ENCODE data around the gene PAM16.
A peak's percentile ranks its signal among the peaks of the same experiment; 100 is the strongest.

The PAM16 gene

DNA sequence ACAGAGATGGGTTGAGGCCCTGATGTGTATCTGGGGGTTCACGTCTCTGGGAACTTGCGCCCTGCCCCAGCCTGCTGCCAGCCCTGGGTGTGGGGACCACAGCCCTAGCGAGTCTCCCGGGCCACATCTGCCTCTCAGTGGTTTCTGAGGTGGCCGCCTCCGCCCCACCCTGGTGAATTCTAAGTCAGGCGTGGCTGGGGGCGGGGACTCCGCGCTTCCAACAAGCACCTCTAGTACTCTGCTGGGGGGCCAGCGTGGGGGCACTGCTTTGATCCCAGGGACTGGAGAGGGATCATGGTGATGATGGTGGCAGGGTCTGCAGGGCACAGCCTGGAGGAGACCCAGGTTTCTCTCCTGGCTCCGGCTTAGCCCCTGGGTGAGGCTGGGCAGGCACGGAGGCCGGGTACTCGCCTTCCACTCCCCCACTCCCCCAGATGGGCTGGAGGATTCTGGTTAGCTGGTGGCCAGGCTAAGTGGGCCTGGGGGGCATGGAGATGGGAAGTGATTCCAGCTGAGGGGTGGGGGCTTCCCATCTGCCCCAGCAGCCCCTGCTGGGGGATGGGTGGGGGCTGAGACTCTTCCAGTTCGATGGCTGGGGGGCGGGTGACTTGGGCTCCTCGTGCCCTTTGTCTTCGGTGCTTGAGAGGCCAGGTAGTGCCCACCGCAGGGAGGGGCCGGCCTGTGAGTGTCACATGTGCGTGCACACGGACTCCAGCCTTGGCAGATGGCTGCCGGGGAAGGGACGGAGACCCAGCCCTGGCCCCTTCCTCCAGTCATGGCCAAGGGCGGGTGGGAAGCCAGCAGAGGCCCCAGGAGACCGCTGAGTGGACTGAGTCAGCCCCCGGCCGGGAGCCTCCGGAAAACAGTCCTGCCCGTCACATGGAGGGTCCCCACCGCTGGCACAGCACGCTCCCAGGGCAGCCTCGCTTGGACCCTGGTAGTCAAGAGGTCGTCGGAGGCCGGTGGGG lies 31.4 kb downstream of the PAM16 start:
- H3K27me3 ChIP-seq: no peaks in the 10 kb centered on the region
- peaks cover 0 to 85% (median 81%) of the 10 kb centered on the region in 4 donors for H3K4me1 ChIP-seq
- intact Hi-C loops (cut with DNase I; ENCODE audit: low total_unique reads): loop anchor here (10.0 kb wide), 1 partner anchor 115 kb away; no protein-coding TSS in a partner anchor
- peak; percentile 63 to 85 for DNase-seq
- H3K27ac ChIP-seq: peak overlapping the region; percentile 93 to 99
- TF ChIP-seq, protein P1, sequence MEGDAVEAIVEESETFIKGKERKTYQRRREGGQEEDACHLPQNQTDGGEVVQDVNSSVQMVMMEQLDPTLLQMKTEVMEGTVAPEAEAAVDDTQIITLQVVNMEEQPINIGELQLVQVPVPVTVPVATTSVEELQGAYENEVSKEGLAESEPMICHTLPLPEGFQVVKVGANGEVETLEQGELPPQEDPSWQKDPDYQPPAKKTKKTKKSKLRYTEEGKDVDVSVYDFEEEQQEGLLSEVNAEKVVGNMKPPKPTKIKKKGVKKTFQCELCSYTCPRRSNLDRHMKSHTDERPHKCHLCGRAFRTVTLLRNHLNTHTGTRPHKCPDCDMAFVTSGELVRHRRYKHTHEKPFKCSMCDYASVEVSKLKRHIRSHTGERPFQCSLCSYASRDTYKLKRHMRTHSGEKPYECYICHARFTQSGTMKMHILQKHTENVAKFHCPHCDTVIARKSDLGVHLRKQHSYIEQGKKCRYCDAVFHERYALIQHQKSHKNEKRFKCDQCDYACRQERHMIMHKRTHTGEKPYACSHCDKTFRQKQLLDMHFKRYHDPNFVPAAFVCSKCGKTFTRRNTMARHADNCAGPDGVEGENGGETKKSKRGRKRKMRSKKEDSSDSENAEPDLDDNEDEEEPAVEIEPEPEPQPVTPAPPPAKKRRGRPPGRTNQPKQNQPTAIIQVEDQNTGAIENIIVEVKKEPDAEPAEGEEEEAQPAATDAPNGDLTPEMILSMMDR (IDR thresholded peaks at IDR 0.05): no peak
- no peaks in the 10 kb centered on the region for H3K36me3 ChIP-seq
- no peaks in the 10 kb centered on the region for H3K9me3 ChIP-seq
- H3K4me3 ChIP-seq: peak overlapping the region; percentile 28 to 38

DNA sequence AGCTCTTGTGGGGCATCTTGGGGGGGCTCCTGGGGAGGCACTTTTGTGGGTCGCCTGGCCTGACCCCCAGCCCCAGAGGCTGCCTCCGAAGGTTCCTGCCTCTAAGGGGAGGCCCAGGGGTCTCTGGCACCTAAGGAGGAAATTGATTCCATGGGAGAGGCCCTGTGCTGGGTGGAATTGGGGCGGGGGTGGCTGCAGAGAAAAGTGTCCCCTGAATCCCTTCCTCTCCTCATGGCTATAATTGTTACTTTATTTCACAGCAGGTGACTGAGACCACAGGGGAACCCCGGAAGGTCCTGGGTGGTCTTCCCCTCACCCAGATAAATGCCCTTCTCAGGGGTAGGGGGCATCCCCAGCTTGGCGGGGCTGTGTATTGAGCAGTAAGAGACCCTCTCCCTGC lies 32.2 kb downstream of the PAM16 start:
- Histone ChIP-seq H3K4me1 (peaks cover 0 to 83% (median 74%) of the 10 kb centered on the region in 4 donors), H3K36me3 (no peaks in the 10 kb centered on the region), H3K27ac (peak overlapping the region; percentile 93 to 99), H3K27me3 (no peaks in the 10 kb centered on the region), H3K4me3 (peak overlapping the region; percentile 7 to 10), H3K9me3 (no peaks in the 10 kb centered on the region)
- DNase-seq: no peak
- TF ChIP-seq, protein P1 (IDR thresholded peaks at IDR 0.05): no peak
- intact Hi-C loops (cut with DNase I; ENCODE audit: low total_unique reads): no loop called here

DNA sequence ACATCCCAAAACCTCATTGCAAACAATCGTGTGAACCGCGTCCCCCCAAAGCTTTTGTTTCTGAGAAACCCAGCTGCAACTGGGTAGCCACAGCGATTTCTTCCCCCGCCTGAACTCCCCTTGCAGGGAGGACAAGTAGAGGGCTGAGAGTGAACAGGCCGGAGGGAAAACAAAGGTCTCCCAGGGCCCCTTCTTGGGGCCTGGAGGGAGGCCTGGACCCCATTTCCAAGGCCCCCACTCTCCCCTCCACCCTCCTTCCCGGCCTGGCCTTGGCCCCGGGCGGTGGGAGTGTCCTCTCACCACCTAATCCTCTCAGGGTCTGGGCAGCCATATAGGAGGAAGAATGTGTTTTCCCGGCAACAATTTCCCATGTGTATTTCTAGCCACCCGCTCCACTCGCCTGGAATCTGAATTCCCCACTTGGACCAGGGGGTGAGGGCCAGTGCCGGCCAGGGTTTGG lies 32.6 kb downstream of the PAM16 start:
- H3K4me3 ChIP-seq: peak overlapping the region; percentile 10 to 87
- peak in 1 of 2 donors; percentile 65 for DNase-seq

DNA sequence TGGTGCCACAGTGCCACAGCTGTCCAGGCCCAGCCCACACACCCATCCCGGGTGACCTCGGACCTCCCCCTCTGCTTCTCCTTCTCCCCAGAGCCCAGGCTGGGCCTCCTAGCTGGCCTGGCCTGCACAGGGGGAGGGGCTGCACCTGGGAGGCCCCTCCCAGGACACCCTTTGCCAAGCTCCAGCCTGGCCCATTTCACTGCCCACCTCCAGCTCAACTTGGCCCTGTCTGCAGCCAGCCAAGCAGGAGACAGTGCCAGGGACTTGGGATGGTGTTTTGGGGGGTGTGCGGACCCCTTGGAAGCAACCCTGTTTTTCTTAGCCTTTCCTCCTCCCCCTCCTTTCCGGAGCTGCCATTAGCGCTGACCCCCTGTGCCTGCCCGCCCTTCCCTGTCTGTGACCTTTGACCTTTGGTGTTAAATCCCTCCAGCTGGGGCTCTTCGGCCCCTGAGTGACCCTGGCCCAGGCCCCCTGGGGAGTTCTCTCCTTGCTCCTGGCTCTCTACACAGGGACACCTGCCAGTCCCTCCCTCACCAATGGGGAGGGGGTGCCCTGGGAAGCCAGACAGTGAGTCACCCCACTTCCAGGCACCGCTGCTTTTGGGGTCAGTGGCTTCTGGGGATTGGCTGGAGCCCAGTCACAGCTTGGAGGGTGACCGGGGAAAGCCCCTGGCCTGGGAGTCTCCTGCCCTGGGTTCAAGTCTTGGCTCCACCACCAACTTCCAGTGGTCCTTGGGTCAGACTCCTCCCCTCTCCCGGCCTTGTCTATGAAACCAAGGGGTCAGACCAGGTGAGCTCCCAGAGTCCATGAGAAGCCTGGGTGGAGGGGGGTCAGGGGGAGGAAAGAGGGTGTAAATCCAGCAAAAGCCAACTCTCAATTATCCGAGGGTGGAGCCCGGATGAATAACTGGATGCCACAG lies 33.3 kb downstream of the PAM16 start:
- TF ChIP-seq, protein P1 (IDR thresholded peaks at IDR 0.05): no peak
- intact Hi-C loops (cut with DNase I; ENCODE audit: low total_unique reads): no loop called here
- no peaks in the 10 kb centered on the region for H3K36me3 ChIP-seq
- H3K27ac ChIP-seq: peak overlapping the region; percentile 93 to 99
- peaks cover 0 to 74% (median 64%) of the 10 kb centered on the region in 4 donors for H3K4me1 ChIP-seq
- peak in 1 of 2 donors; percentile 82 for DNase-seq
- H3K4me3 ChIP-seq: peak overlapping the region; percentile 82 to 87
- no peaks in the 10 kb centered on the region for H3K27me3 ChIP-seq
- no peaks in the 10 kb centered on the region for H3K9me3 ChIP-seq

More for the DNA sequence above, 32.6 kb downstream of the PAM16 start:
- Histone ChIP-seq H3K27me3 (no peaks in the 10 kb centered on the region), H3K9me3 (no peaks in the 10 kb centered on the region), H3K4me1 (peaks cover 0 to 81% (median 71%) of the 10 kb centered on the region in 4 donors), H3K36me3 (no peaks in the 10 kb centered on the region), H3K27ac (peak overlapping the region; percentile 93 to 99)
- intact Hi-C loops (cut with DNase I; ENCODE audit: low total_unique reads): no loop called here
- TF ChIP-seq, protein P1 (IDR thresholded peaks at IDR 0.05): no peak

DNA sequence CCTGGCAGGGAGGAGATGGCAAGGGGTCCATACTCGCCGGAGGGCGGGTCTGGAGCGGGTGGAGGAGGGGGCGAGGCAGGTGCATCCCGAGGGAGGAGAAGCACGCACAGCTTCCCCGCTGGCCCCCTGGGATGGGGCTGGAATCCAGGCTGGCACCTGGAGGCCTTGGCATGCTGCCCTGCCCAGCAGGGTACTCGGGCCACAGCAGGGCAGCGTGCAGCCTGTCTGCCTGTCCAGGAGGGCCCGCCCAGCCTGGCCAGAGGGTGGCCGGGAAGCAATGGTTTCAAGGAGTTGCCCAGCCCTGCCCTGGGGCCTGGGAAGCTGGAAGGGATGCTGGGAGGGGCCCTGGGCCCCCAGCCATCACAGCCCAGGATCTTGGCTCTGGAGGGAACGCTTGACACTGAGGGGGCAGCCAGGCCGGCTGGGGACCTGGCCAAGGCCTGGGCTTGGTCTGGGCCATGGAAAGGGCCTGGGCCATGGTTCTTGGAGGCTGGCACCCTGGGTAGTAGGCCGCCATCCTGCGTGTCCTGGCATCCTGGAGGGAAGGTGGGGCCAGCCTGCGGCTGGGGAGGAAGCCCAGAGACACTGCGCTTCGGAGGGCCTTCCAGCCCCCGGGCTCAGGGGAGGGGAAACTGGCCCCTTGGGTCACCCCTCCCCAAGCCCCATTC lies 34.1 kb downstream of the PAM16 start:
- Histone ChIP-seq H3K9me3 (no peaks in the 10 kb centered on the region), H3K4me3 (peak overlapping the region; percentile 82 to 87), H3K27me3 (no peaks in the 10 kb centered on the region), H3K36me3 (no peaks in the 10 kb centered on the region), H3K27ac (peak overlapping the region; percentile 93 to 99), H3K4me1 (peaks cover 0 to 66% (median 57%) of the 10 kb centered on the region in 4 donors)
- TF ChIP-seq, protein P1 (IDR thresholded peaks at IDR 0.05): no peak
- peak; percentile 55 to 95 for DNase-seq
- intact Hi-C loops (cut with DNase I; ENCODE audit: low total_unique reads): no loop called here
